Naive B cell (primary cell): Measurements from ENCODE around the gene CAMTA1. TPM values are rescaled to one million over a fixed set of nuclear protein-coding genes. Genes with fewer than 3 reads are reported as not detected.

Source experiments
- ATAC-seq, 2 donors: fragments of 150-1000 bp; cut with Tn5 transposase; 2 replicates each; pipeline ENCODE4 v1.10.0; 2021; ENCODE audit warnings: low read depth in 2 of 2, mild to moderate bottlenecking in 2 of 2, moderate library complexity in 2 of 2
- DNase-seq: peaks from one replicate; pipeline ENCODE4 v3.0.0; 2022
- H3K27ac Mint-ChIP-seq, 6 donors: one replicate each; pipeline ENCODE4 v1.8.0; 2020 to 2022; ENCODE audit warnings: mild to moderate bottlenecking in 6 of 6, mixed read lengths in 6 of 6, moderate library complexity in 5 of 6, inconsistent platforms in 2 of 6
- H3K27me3 Mint-ChIP-seq, 3 donors: one replicate each; pipeline ENCODE4 v1.8.0; 2021 to 2022; ENCODE audit warnings: mixed read lengths in 3 of 3, mild to moderate bottlenecking in 1 of 3
- H3K36me3 Mint-ChIP-seq, 2 donors: one replicate each; pipeline ENCODE4 v1.8.0; 2020 to 2022; ENCODE audit warnings: mixed read lengths in 2 of 2, inconsistent platforms in 1 of 2, mild to moderate bottlenecking in 1 of 2
- H3K4me1 Mint-ChIP-seq, 3 donors: one replicate each; pipeline ENCODE4 v1.8.0; 2020 to 2022; ENCODE audit warnings: mixed read lengths in 3 of 3, inconsistent platforms in 1 of 3, mild to moderate bottlenecking in 1 of 3, moderate library complexity in 1 of 3
- H3K4me3 Mint-ChIP-seq, 8 donors: one replicate each; pipeline ENCODE4 v1.8.0; 2020 to 2022; ENCODE audit warnings: mild to moderate bottlenecking in 8 of 8, mixed read lengths in 8 of 8, moderate library complexity in 8 of 8, inconsistent platforms in 2 of 8
- H3K9me3 Mint-ChIP-seq, 7 donors: one replicate each; pipeline ENCODE4 v1.8.0; 2020 to 2022; ENCODE audit warnings: mixed read lengths in 7 of 7, mild to moderate bottlenecking in 5 of 7, inconsistent platforms in 2 of 7, moderate library complexity in 1 of 7
- polyA plus RNA-seq, 6 donors: library from polyadenylated mRNA; unstranded; fragments of 300-500 nt; fragmentation: Illumina TruSeq; gene quantifications; one replicate each; pipeline ENCODE4 v1.2.3, GENCODE V29; 2021; ENCODE audit warnings: low read depth in 6 of 6

CAMTA1 gene
- polyA plus RNA-seq, 6 donors from 2014 or later, result 75.4 to 140 (median 88.8) TPM

- Mint-ChIP-seq H3K27me3 (peaks cover 9 to 35% (median 19%) of the 10 kb centered on the region in 3 donors), H3K4me3 (no peak overlapping the region), H3K27ac (no peak overlapping the region), H3K4me1 (no peaks in the 10 kb centered on the region), H3K36me3 (no peaks in the 10 kb centered on the region), H3K9me3 (peaks cover 0 to 27% (median 13%) of the 10 kb centered on the region in 7 donors)
- DNase-seq (no peak), ATAC-seq (no peak)
Measured at GRCh38 chr1:7302873-7303272, 517.6 kb downstream of the CAMTA1 start.

- H3K4me3 Mint-ChIP-seq, result no peak overlapping the region
- H3K36me3 Mint-ChIP-seq, result no peaks in the 10 kb centered on the region
- no peak overlapping the region for H3K27ac Mint-ChIP-seq
- DNase-seq (no peak), ATAC-seq (no peak)
- H3K9me3 Mint-ChIP-seq, result peaks cover 0 to 36% (median 21%) of the 10 kb centered on the region in 7 donors
- no peaks in the 10 kb centered on the region for H3K4me1 Mint-ChIP-seq
- peaks cover 8 to 34% (median 19%) of the 10 kb centered on the region in 3 donors for H3K27me3 Mint-ChIP-seq
Measured at GRCh38 chr1:7303554-7304317, 518.5 kb downstream of the CAMTA1 start.

- H3K9me3 Mint-ChIP-seq, result peaks cover 0 to 26% (median 13%) of the 10 kb centered on the region in 7 donors
- no peak for DNase-seq
- H3K4me3 Mint-ChIP-seq, result no peak overlapping the region
- no peaks in the 10 kb centered on the region for H3K36me3 Mint-ChIP-seq
- H3K27ac Mint-ChIP-seq, result no peak overlapping the region
- no peaks in the 10 kb centered on the region for H3K4me1 Mint-ChIP-seq
- no peak for ATAC-seq
- H3K27me3 Mint-ChIP-seq, result peaks cover 5 to 51% (median 35%) of the 10 kb centered on the region in 3 donors
Measured at GRCh38 chr1:7313081-7313546, 527.9 kb downstream of the CAMTA1 start.

- Mint-ChIP-seq H3K27me3 (peaks cover 5 to 55% (median 35%) of the 10 kb centered on the region in 3 donors), H3K27ac (no peak overlapping the region), H3K4me3 (no peak overlapping the region), H3K36me3 (no peaks in the 10 kb centered on the region), H3K9me3 (peaks cover 0 to 19% (median 6%) of the 10 kb centered on the region in 7 donors), H3K4me1 (no peaks in the 10 kb centered on the region)
- no peak for DNase-seq
- no peak for ATAC-seq
Measured at GRCh38 chr1:7313826-7314225, 528.6 kb downstream of the CAMTA1 start.

GRCh38 chr1:7315316-7315715 is 530.1 kb downstream of the CAMTA1 start:
- Mint-ChIP-seq H3K27ac (no peak overlapping the region), H3K4me3 (no peak overlapping the region), H3K36me3 (no peaks in the 10 kb centered on the region), H3K9me3 (peaks cover 0 to 16% (median 5%) of the 10 kb centered on the region in 7 donors), H3K27me3 (peaks cover 5 to 55% (median 35%) of the 10 kb centered on the region in 3 donors), H3K4me1 (no peaks in the 10 kb centered on the region)
- ATAC-seq, result no peak
- DNase-seq, result no peak

- Mint-ChIP-seq H3K36me3 (no peaks in the 10 kb centered on the region), H3K9me3 (peaks cover 0 to 16% (median 5%) of the 10 kb centered on the region in 7 donors), H3K27ac (no peak overlapping the region), H3K27me3 (peaks cover 5 to 55% (median 35%) of the 10 kb centered on the region in 3 donors), H3K4me1 (no peaks in the 10 kb centered on the region), H3K4me3 (no peak overlapping the region)
- DNase-seq (no peak), ATAC-seq (no peak)
Measured at GRCh38 chr1:7315946-7316345, 530.7 kb downstream of the CAMTA1 start.

- no peaks in the 10 kb centered on the region for H3K4me1 Mint-ChIP-seq
- peaks cover 0 to 48% (median 28%) of the 10 kb centered on the region in 3 donors for H3K27me3 Mint-ChIP-seq
- no peak overlapping the region for H3K27ac Mint-ChIP-seq
- no peak overlapping the region for H3K4me3 Mint-ChIP-seq
- H3K9me3 Mint-ChIP-seq, result peaks cover 0 to 4% (median under 1%) of the 10 kb centered on the region in 7 donors
- H3K36me3 Mint-ChIP-seq, result no peaks in the 10 kb centered on the region
- DNase-seq (no peak), ATAC-seq (no peak)
Measured at GRCh38 chr1:7317888-7318287, 532.6 kb downstream of the CAMTA1 start.

- Mint-ChIP-seq H3K4me1 (no peaks in the 10 kb centered on the region), H3K27me3 (peaks cover 0 to 47% (median 26%) of the 10 kb centered on the region in 3 donors), H3K4me3 (no peak overlapping the region), H3K9me3 (peaks cover 0 to 4% (median 0%) of the 10 kb centered on the region in 7 donors), H3K36me3 (no peaks in the 10 kb centered on the region), H3K27ac (no peak overlapping the region)
- ATAC-seq (no peak), DNase-seq (no peak)
Measured at GRCh38 chr1:7319196-7319595, 533.9 kb downstream of the CAMTA1 start.

- Mint-ChIP-seq H3K4me3 (no peak overlapping the region), H3K9me3 (peaks cover 0 to 5% (median 0%) of the 10 kb centered on the region in 7 donors), H3K27me3 (peaks cover 10 to 51% (median 32%) of the 10 kb centered on the region in 3 donors), H3K27ac (no peak overlapping the region), H3K36me3 (no peaks in the 10 kb centered on the region), H3K4me1 (no peaks in the 10 kb centered on the region)
- ATAC-seq, result no peak
- DNase-seq, result no peak
Measured at GRCh38 chr1:7320661-7321060, 535.4 kb downstream of the CAMTA1 start.

- H3K9me3 Mint-ChIP-seq, result peaks cover 3 to 13% (median 8%) of the 10 kb centered on the region in 7 donors
- peaks cover 20 to 44% (median 28%) of the 10 kb centered on the region in 3 donors for H3K27me3 Mint-ChIP-seq
- H3K36me3 Mint-ChIP-seq, result peaks cover 0 to 8% of the 10 kb centered on the region in 2 donors
Measured at GRCh38 chr1:7322283-7322785, 537.1 kb downstream of the CAMTA1 start.

GRCh38 chr1:7322912-7323311 is 537.7 kb downstream of the CAMTA1 start:
- ATAC-seq (no peak), DNase-seq (no peak)
- Mint-ChIP-seq H3K4me3 (no peak overlapping the region), H3K36me3 (peaks cover 0 to 8% of the 10 kb centered on the region in 2 donors), H3K9me3 (peaks cover 6 to 18% (median 8%) of the 10 kb centered on the region in 7 donors), H3K27ac (no peak overlapping the region), H3K27me3 (peaks cover 22 to 38% (median 28%) of the 10 kb centered on the region in 3 donors), H3K4me1 (no peaks in the 10 kb centered on the region)

More at GRCh38 chr1:7322283-7322785, 537.1 kb downstream of the CAMTA1 start:
- no peak for ATAC-seq
- Mint-ChIP-seq H3K4me3 (no peak overlapping the region), H3K4me1 (no peaks in the 10 kb centered on the region), H3K27ac (no peak overlapping the region)
- no peak for DNase-seq

- no peaks in the 10 kb centered on the region for H3K4me1 Mint-ChIP-seq
Measured at GRCh38 chr1:7325254-7325653, 540.0 kb downstream of the CAMTA1 start.

GRCh38 chr1:7326366-7326765 is 541.1 kb downstream of the CAMTA1 start:
- H3K36me3 Mint-ChIP-seq, result peaks cover 0 to 8% of the 10 kb centered on the region in 2 donors
- H3K4me1 Mint-ChIP-seq, result no peaks in the 10 kb centered on the region
- H3K27ac Mint-ChIP-seq, result peak overlapping the region in 1 of 6 donors; percentile 13
- H3K4me3 Mint-ChIP-seq, result no peak overlapping the region
- DNase-seq (no peak), ATAC-seq (no peak)
- H3K9me3 Mint-ChIP-seq, result peaks cover 8 to 29% (median 10%) of the 10 kb centered on the region in 7 donors
- peaks cover 22 to 39% (median 32%) of the 10 kb centered on the region in 3 donors for H3K27me3 Mint-ChIP-seq

More at GRCh38 chr1:7325254-7325653, 540.0 kb downstream of the CAMTA1 start:
- H3K27me3 Mint-ChIP-seq, result peaks cover 22 to 33% (median 32%) of the 10 kb centered on the region in 3 donors
- H3K27ac Mint-ChIP-seq, result no peak overlapping the region
- peaks cover 8 to 29% (median 10%) of the 10 kb centered on the region in 7 donors for H3K9me3 Mint-ChIP-seq
- no peak for ATAC-seq
- DNase-seq, result no peak
- peaks cover 0 to 8% of the 10 kb centered on the region in 2 donors for H3K36me3 Mint-ChIP-seq
- H3K4me3 Mint-ChIP-seq, result no peak overlapping the region

- H3K36me3 Mint-ChIP-seq, result peaks cover 0 to 8% of the 10 kb centered on the region in 2 donors
- peaks cover 22 to 39% (median 32%) of the 10 kb centered on the region in 3 donors for H3K27me3 Mint-ChIP-seq
- no peak for ATAC-seq
- no peak overlapping the region for H3K27ac Mint-ChIP-seq
- H3K4me3 Mint-ChIP-seq, result no peak overlapping the region
- no peaks in the 10 kb centered on the region for H3K4me1 Mint-ChIP-seq
- H3K9me3 Mint-ChIP-seq, result peaks cover 5 to 29% (median 9%) of the 10 kb centered on the region in 7 donors
- DNase-seq, result no peak
Measured at GRCh38 chr1:7327849-7328248, 542.6 kb downstream of the CAMTA1 start.
